ENCODE data around the gene NPSR1. TPM values are rescaled to one million over a fixed set of nuclear protein-coding genes. Genes with fewer than 3 reads are reported as not detected.

Gene NPSR1
- total and polyA plus RNA-seq, 4 donors = not detected

DNA sequence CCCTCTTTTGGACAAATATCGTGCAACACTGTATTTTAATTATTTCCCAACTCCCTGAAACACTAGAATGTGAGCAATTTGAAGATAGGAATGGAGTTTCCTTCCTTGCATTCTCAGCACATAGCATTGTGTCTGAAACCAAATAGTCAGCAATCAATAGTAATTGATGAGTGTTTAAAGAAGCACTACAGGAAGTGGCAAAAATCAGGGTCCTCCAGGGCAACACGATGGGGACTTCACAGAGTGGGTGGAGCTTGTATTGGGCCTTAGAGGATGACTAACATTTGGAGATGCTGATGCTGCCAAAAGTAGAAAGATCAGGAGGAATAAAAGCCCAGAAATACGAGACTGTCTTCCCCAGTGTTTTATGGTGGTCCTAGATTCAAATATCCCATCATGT is 94.9 kb downstream of the NPSR1 start:
- Histone ChIP-seq H3K4me1 (ENCODE audit: control insufficient read depth in 4 of 4, insufficient read depth in 4 of 4, low read length in 3 of 4) (peaks cover 0 to 3% (median 1%) of the 10 kb centered on the region in 4 donors), H3K27ac (ENCODE audit: low read depth in 1 of 2, low read length in 2 of 2) (no peak overlapping the region), H3K36me3 (ENCODE audit: control insufficient read depth in 4 of 4, insufficient read depth in 3 of 4, low read depth in 1 of 4, low read length in 3 of 4) (no peaks in the 10 kb centered on the region), H3K27me3 (ENCODE audit: control insufficient read depth in 4 of 4, insufficient read depth in 4 of 4, low read length in 3 of 4) (peaks cover 0 to 4% (median 0%) of the 10 kb centered on the region in 4 donors), H3K9ac (ENCODE audit: low read depth in 1 of 2, low read length in 2 of 2) (no peak overlapping the region), H3K4me3 (ENCODE audit: low read depth in 1 of 3, low read length in 3 of 3) (no peak overlapping the region), H3K9me3 (ENCODE audit: control insufficient read depth in 4 of 4, low read length in 3 of 4) (no peaks in the 10 kb centered on the region)
- TF ChIP-seq, protein P1, sequence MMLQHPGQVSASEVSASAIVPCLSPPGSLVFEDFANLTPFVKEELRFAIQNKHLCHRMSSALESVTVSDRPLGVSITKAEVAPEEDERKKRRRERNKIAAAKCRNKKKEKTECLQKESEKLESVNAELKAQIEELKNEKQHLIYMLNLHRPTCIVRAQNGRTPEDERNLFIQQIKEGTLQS (IDR thresholded peaks at IDR 0.05) = no peak
- TF ChIP-seq MAX (IDR thresholded peaks at IDR 0.05) = no peak
- no peak for TF ChIP-seq CTCF (IDR thresholded peaks at IDR 0.05; ENCODE audit: low read depth, low read length, missing input control)
- no peak for TF ChIP-seq RAD21 (IDR thresholded peaks at IDR 0.05)
- no peak for TF ChIP-seq ZBTB33 (IDR thresholded peaks at IDR 0.05)
- WGBS = 47% methylated on average over 3 of the region's 3 CpGs
- no peak for DNase-seq (ENCODE audit: low spot score)

GRCh38 chr7:34755008-34755407 is 97.0 kb downstream of the NPSR1 start:
- Histone ChIP-seq H3K4me1 (ENCODE audit: control insufficient read depth in 4 of 4, insufficient read depth in 4 of 4, low read length in 3 of 4) (no peaks in the 10 kb centered on the region), H3K4me3 (ENCODE audit: low read depth in 1 of 3, low read length in 3 of 3) (no peak overlapping the region), H3K36me3 (ENCODE audit: control insufficient read depth in 4 of 4, insufficient read depth in 3 of 4, low read depth in 1 of 4, low read length in 3 of 4) (no peaks in the 10 kb centered on the region), H3K27me3 (ENCODE audit: control insufficient read depth in 4 of 4, insufficient read depth in 4 of 4, low read length in 3 of 4) (peaks cover 0 to 4% (median 0%) of the 10 kb centered on the region in 4 donors), H3K9ac (ENCODE audit: low read depth in 1 of 2, low read length in 2 of 2) (no peak overlapping the region), H3K9me3 (ENCODE audit: control insufficient read depth in 4 of 4, low read length in 3 of 4) (no peaks in the 10 kb centered on the region), H3K27ac (ENCODE audit: low read depth in 1 of 2, low read length in 2 of 2) (no peak overlapping the region)
- WGBS = 77% methylated on average over 2 of the region's 2 CpGs
- TF ChIP-seq YY1 (IDR thresholded peaks at IDR 0.05) = no peak
- TF ChIP-seq JUND (IDR thresholded peaks at IDR 0.05) = no peak
- TF ChIP-seq MAX (IDR thresholded peaks at IDR 0.05) = no peak
- no peak for TF ChIP-seq SP1 (IDR thresholded peaks at IDR 0.05)
- DNase-seq (ENCODE audit: low spot score) = no peak

GRCh38 chr7:34756025-34756437 is 98.0 kb downstream of the NPSR1 start:
- WGBS = 24% methylated on average over 4 of the region's 4 CpGs
- no peak for DNase-seq (ENCODE audit: low spot score)
- TF ChIP-seq RAD21 (IDR thresholded peaks at IDR 0.05) (no peak), MAX (IDR thresholded peaks at IDR 0.05) (no peak), TAF1 (conservative IDR thresholded peaks at IDR 0.05) (no peak)
- H3K4me1 ChIP-seq (ENCODE audit: control insufficient read depth in 4 of 4, insufficient read depth in 4 of 4, low read length in 3 of 4) = no peaks in the 10 kb centered on the region
- no peaks in the 10 kb centered on the region for H3K9me3 ChIP-seq (ENCODE audit: control insufficient read depth in 4 of 4, low read length in 3 of 4)
- no peak overlapping the region for H3K27ac ChIP-seq (ENCODE audit: low read depth in 1 of 2, low read length in 2 of 2)
- H3K9ac ChIP-seq (ENCODE audit: low read depth in 1 of 2, low read length in 2 of 2) = no peak overlapping the region
- H3K27me3 ChIP-seq (ENCODE audit: control insufficient read depth in 4 of 4, insufficient read depth in 4 of 4, low read length in 3 of 4) = peaks cover 0 to 4% (median 0%) of the 10 kb centered on the region in 4 donors
- no peak overlapping the region for H3K4me3 ChIP-seq (ENCODE audit: low read depth in 1 of 3, low read length in 3 of 3)
- H3K36me3 ChIP-seq (ENCODE audit: control insufficient read depth in 4 of 4, insufficient read depth in 3 of 4, low read depth in 1 of 4, low read length in 3 of 4) = no peaks in the 10 kb centered on the region
